SK-N-MC (cell line): ENCODE data around the gene RIMBP2.

ENCODE experiments used
- FOXP2 ChIP-seq: optimal IDR thresholded peaks from 2 replicates; pipeline ENCODE3; 2011; ENCODE audit warnings: mild to moderate bottlenecking, moderate library complexity; ENCODE audit not compliant: insufficient read depth; ENCODE audit errors: extremely low read length, control extremely low read depth
- POLR2AphosphoS5 ChIP-seq: IDR thresholded peaks from 2 replicates; pipeline ENCODE4 v1.6.1; 2012; ENCODE audit warnings: mild to moderate bottlenecking, low read depth, low read length, borderline replicate concordance

DNA sequence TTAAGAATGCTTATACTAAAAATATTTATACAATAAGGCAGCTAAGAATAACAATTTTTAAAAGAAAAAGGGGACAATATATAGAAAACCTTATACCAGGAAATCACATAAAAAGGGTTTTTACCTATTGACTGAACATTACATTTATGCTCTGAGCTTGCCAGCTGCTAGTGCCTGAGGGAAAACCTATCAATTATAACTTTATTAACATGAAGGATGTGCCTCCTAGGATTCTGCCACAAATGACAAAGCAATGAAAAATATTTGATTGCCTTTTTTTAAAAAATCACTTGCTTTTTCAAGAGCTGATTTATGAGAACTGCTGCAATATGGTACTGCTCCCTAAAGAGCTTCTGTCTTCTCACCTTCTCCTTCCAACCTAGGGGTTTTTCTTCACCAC is 185.7 kb downstream of the RIMBP2 start:
- TF ChIP-seq FOXP2 (no peak), POLR2AphosphoS5 (no peak)
